Mucosa of descending colon (tissue), 3 donors: Measurements from ENCODE around the gene ILF3. TPM values are rescaled to one million over a fixed set of nuclear protein-coding genes. Genes with fewer than 3 reads are reported as not detected.
A peak's percentile ranks its signal among the peaks of the same experiment; 100 is the strongest.

Source experiments
- ATAC-seq: fragments of 200-7000 bp; cut with Tn5 transposase; one replicate; pipeline ENCODE4 v1.9.1; 2020; ENCODE audit warnings: mild to moderate bottlenecking, moderate library complexity
- DNase-seq, 3 donors: peaks; one replicate each; pipeline ENCODE4 v3.0.0-alpha.2; 2020
- H3K36me3 ChIP-seq: fragments of 200-600 bp; one replicate; pipeline ENCODE4 v1.8.0; 2021; ENCODE audit warnings: low read depth, mild to moderate bottlenecking
- H3K4me1 ChIP-seq: fragments of 200-600 bp; one replicate; pipeline ENCODE4 v1.8.0; 2021; ENCODE audit warnings: low read depth, mild to moderate bottlenecking
- H3K4me3 ChIP-seq: fragments of 200-600 bp; one replicate; pipeline ENCODE4 v1.8.0; 2021; ENCODE audit warnings: mild to moderate bottlenecking
- H3K9me3 ChIP-seq: fragments of 200-600 bp; one replicate; pipeline ENCODE4 v1.8.0; 2021; ENCODE audit warnings: mild to moderate bottlenecking
- CTCF ChIP-seq: fragments of 200-600 bp; IDR thresholded peaks from one replicate; pipeline ENCODE4 v1.8.0; 2022; ENCODE audit warnings: antibody characterized with exemption, mild to moderate bottlenecking
- intact Hi-C, 2 donors: fragments of 100-400 bp; cut with DNase I in 1 of 2; cut with micrococcal nuclease in 1 of 2; formaldehyde crosslinking; loops; one replicate each; pipeline versions ENCODE4 v1.11.0 to v1.11.1; 2022; cut with DNase I, micrococcal nuclease
- total RNA-seq, 3 donors: library from RNA; stranded (reverse); fragmentation: NEBNext Ultra II Directional in 2 of 3; extraction: Animal tissue kit (Norgen Biotek cat#: 25700) in 2 of 3; gene quantifications; one replicate each; pipeline versions ENCODE4 v1.2.1 to v1.2.4, GENCODE V29; 2021 to 2023
- donor health status: DM: no; HTN: no; CAD: no; lungs with moderate emphysema.
- donor health status: DM: no; HTN: no; CAD: no.
- donor health status: DM: no; HTN: yes; CAD: no.

ILF3 gene
- total RNA-seq, 3 donors from 2014 or later, result 151 to 213 (median 178) TPM

- Histone ChIP-seq H3K9me3 (no peaks in the 10 kb centered on the region), H3K4me3 (no peak overlapping the region), H3K36me3 (no peaks in the 10 kb centered on the region), H3K4me1 (peaks cover 6% of the 10 kb centered on the region)
- no peak for TF ChIP-seq CTCF
- DNase-seq, result no peak
- intact Hi-C loops, result no loop called here
- ATAC-seq, result no peak
Observed at GRCh38 chr19:10617409-10618121, 36.6 kb upstream of the ILF3 start.

- H3K4me1 ChIP-seq, result peaks cover 10% of the 10 kb centered on the region
- no peak for ATAC-seq
Observed at GRCh38 chr19:10618846-10619245, 35.3 kb upstream of the ILF3 start.

GRCh38 chr19:10620786-10621185 is 33.4 kb upstream of the ILF3 start:
- intact Hi-C loops, result no loop called here
- no peaks in the 10 kb centered on the region for H3K36me3 ChIP-seq
- H3K4me1 ChIP-seq, result peaks cover 22% of the 10 kb centered on the region
- DNase-seq, result no peak
- ATAC-seq, result no peak
- TF ChIP-seq CTCF, result no peak
- no peaks in the 10 kb centered on the region for H3K9me3 ChIP-seq
- no peak overlapping the region for H3K4me3 ChIP-seq

More at GRCh38 chr19:10618846-10619245, 35.3 kb upstream of the ILF3 start:
- Histone ChIP-seq H3K9me3 (no peaks in the 10 kb centered on the region), H3K36me3 (no peaks in the 10 kb centered on the region), H3K4me3 (no peak overlapping the region)
- DNase-seq, result no peak
- TF ChIP-seq CTCF, result no peak
- intact Hi-C loops, result no loop called here

GRCh38 chr19:10621966-10622365 is 32.2 kb upstream of the ILF3 start:
- no peaks in the 10 kb centered on the region for H3K9me3 ChIP-seq
- no peak for ATAC-seq
- peaks cover 22% of the 10 kb centered on the region for H3K4me1 ChIP-seq
- H3K4me3 ChIP-seq, result no peak overlapping the region
- intact Hi-C loops, result no loop called here
- no peak for DNase-seq
- no peaks in the 10 kb centered on the region for H3K36me3 ChIP-seq
- TF ChIP-seq CTCF, result no peak

GRCh38 chr19:10624585-10624984 is 29.6 kb upstream of the ILF3 start:
- ATAC-seq (peak; percentile 53), DNase-seq (peak; percentile 59 to 66 (median 65))
- no peaks in the 10 kb centered on the region for H3K9me3 ChIP-seq
- no peak for TF ChIP-seq CTCF
- H3K4me3 ChIP-seq, result no peak overlapping the region
- intact Hi-C loops, result no loop called here
- peaks cover 22% of the 10 kb centered on the region for H3K4me1 ChIP-seq
- H3K36me3 ChIP-seq, result no peaks in the 10 kb centered on the region
